Heart left ventricle (tissue), 16 donors: Measurements from ENCODE around the gene MEIS2. TPM values are rescaled to one million over a fixed set of nuclear protein-coding genes. Genes with fewer than 3 reads are reported as not detected.
A peak's percentile ranks its signal among the peaks of the same experiment; 100 is the strongest.

ENCODE experiments used
- ATAC-seq, 4 donors: fragments of 200-7000 bp; cut with Tn5 transposase; one replicate each; pipeline ENCODE4 v1.9.1; 2020 to 2022; ENCODE audit warnings: moderate library complexity in 4 of 4, mild to moderate bottlenecking in 3 of 4, moderate number of reproducible peaks in 1 of 4
- DNase-seq, 5 donors: peaks; one replicate each; pipeline ENCODE4 v3.0.0-alpha.2; 2020
- H3K27ac ChIP-seq, 12 donors: fragments of 200-600 bp; sonication (generic) in 4 of 12; one replicate each; pipeline versions ENCODE4 v1.5.0 to v1.8.0; 2016 to 2022; ENCODE audit warnings: mild to moderate bottlenecking in 2 of 12
- H3K27me3 ChIP-seq, 9 donors: fragments of 200-600 bp; sonication (generic) in 2 of 9; one replicate each; pipeline versions ENCODE4 v1.5.1 to v1.8.0; 2016 to 2022; ENCODE audit warnings: mild to moderate bottlenecking in 3 of 9
- H3K36me3 ChIP-seq, 9 donors: fragments of 200-600 bp; sonication (generic) in 2 of 9; one replicate each; pipeline versions ENCODE4 v1.5.0 to v1.8.0; 2018 to 2022; ENCODE audit warnings: mild to moderate bottlenecking in 2 of 9
- H3K4me1 ChIP-seq, 12 donors: fragments of 200-600 bp; sonication (generic) in 4 of 12; one replicate each; pipeline versions ENCODE4 v1.5.0 to v1.8.0; 2016 to 2022; ENCODE audit warnings: mild to moderate bottlenecking in 3 of 12
- H3K4me3 ChIP-seq, 12 donors: fragments of 200-600 bp; sonication (generic) in 4 of 12; one replicate each; pipeline versions ENCODE4 v1.5.0 to v1.8.0; 2017 to 2022; ENCODE audit warnings: mild to moderate bottlenecking in 9 of 12, moderate library complexity in 4 of 12
- H3K9me3 ChIP-seq, 12 donors: fragments of 200-600 bp; sonication (generic) in 4 of 12; one replicate each; pipeline versions ENCODE4 v1.5.0 to v1.8.0; 2016 to 2022; ENCODE audit warnings: mild to moderate bottlenecking in 1 of 12
- CTCF ChIP-seq, 12 donors: fragments of 200-600 bp; sonication (generic) in 4 of 12; IDR thresholded peaks; one replicate each; pipeline versions ENCODE4 v1.5.0 to v1.8.0; 2018 to 2022; ENCODE audit warnings: antibody characterized with exemption in 12 of 12, mild to moderate bottlenecking in 5 of 12
- POLR2A ChIP-seq, 2 donors: fragments of 450-650 bp; IDR thresholded peaks; one replicate each; pipeline ENCODE4 v1.6.1; 2017; ENCODE audit warnings: antibody characterized with exemption in 2 of 2, mild to moderate bottlenecking in 2 of 2, moderate library complexity in 2 of 2
- WGBS, 4 donors: extraction: QIAGEN DNeasy Blood & Tissue Kit in 2 of 4; methylation state at CpG; one replicate each; pipeline versions ENCODE4 v1.1.5 to v1.1.7; 2013 to 2018; 5-methylcytosine and 5-hydroxymethylcytosine counted together
- intact Hi-C, 10 donors: fragments of 100-400 bp; cut with DNase I; formaldehyde crosslinking; loops; one replicate each; pipeline versions ENCODE4 v1.11.1 to v1.14.2; 2022
- polyA plus RNA-seq, 2 donors: library from polyadenylated mRNA; stranded (reverse); fragments of 200-250 nt; gene quantifications; one replicate each; pipeline ENCODE4 v1.2.3, GENCODE V29; 2013
- total RNA-seq, 9 donors: library from RNA; depleted of rRNA in 2 of 9; stranded (reverse); fragments of >200 nt in 2 of 9; fragmentation: NEBNext Ultra II Directional in 3 of 9; extraction: Animal tissue kit (Norgen Biotek cat#: 25700) in 3 of 9; gene quantifications; one replicate each; pipeline versions ENCODE4 v1.1.0 to v1.2.4, GENCODE V29; 2016 to 2023
- donor health status: ischemic (EF 13 %, LVEDD 7.1; RV severe dilation, severe dysfunction).
- donor health status: healthy with polysubstance abuse.
- donor health status: DM: no; HTN: yes; CAD: no.
- donor health status: DM: no; HTN: no; CAD: no.
- donor health status: ischemic (EF 25% LVEDD 6.9; RV normal size, moderate dysfunction).
- donor health status: ischemic (EF 25% LVEDD 5.7; RV mildly dilated, moderate dysfunction).
- donor health status: healthy.
- donor health status: DM: yes; HTN: yes; CAD: no.
- donor health status: ischemic (EF 35%, LVEDD 5.7; RV mildly dilated, moderate dysfunction).
- donor health status: nonischemic (EF 11% LVEDD 7.7; RV severe dilation, severe dysfunction).
- donor health status: DM: yes; HTN: yes; CAD: no.
- donor health status: PGD.
- donor health status: ischemic (EF 29% LVEDD 5.4; RV normal size, mild dysfunction).
- donor health status: nonischemic (EF 23%, LVEDD 6.1; RV moderate dilation, normal function).

MEIS2 gene
- total and polyA plus RNA-seq, 11 donors, result 13.2 to 89.7 (median 49.7) TPM

GRCh38 chr15:37093480-37094332 is 6.6 kb downstream of the MEIS2 start:
- no peaks in the 10 kb centered on the region for H3K9me3 ChIP-seq
- ATAC-seq (no peak), DNase-seq (peak in 1 of 5 donors; percentile 21)
- peak overlapping the region in 9 of 12 donors; percentile 10 to 80 (median 75) for H3K4me3 ChIP-seq
- peaks cover 0 to 46% (median 0%) of the 10 kb centered on the region in 9 donors for H3K36me3 ChIP-seq
- intact Hi-C loops, result loop anchor here in 6 of 10 donors (5.0 to 10.0 kb wide), 5 partner anchors 36 to 499 kb away; no protein-coding TSS in a partner anchor
- peak overlapping the region in 11 of 12 donors; percentile 92 to 98 (median 96) for H3K27ac ChIP-seq
- no peak for TF ChIP-seq CTCF (IDR thresholded peaks at IDR 0.05)
- TF ChIP-seq POLR2A (IDR thresholded peaks at IDR 0.05), result no peak
- 26 to 39% (median 34%) methylated on average over 11 of the region's 11 CpGs for WGBS, 4 donors
- H3K4me1 ChIP-seq, result peaks cover 0 to 61% (median 17%) of the 10 kb centered on the region in 12 donors
- peaks cover 0 to 43% (median 0%) of the 10 kb centered on the region in 9 donors for H3K27me3 ChIP-seq

- ATAC-seq (no peak), DNase-seq (no peak)
- Histone ChIP-seq H3K36me3 (peaks cover 0 to 63% (median 0%) of the 10 kb centered on the region in 9 donors), H3K4me3 (peak overlapping the region in 2 of 12 donors; percentile 6 to 22), H3K27me3 (peaks cover 0 to 16% (median 0%) of the 10 kb centered on the region in 9 donors), H3K4me1 (peaks cover 0 to 80% (median 32%) of the 10 kb centered on the region in 12 donors), H3K27ac (peak overlapping the region in 5 of 12 donors; percentile 1 to 98 (median 14)), H3K9me3 (no peaks in the 10 kb centered on the region)
- TF ChIP-seq CTCF (IDR thresholded peaks at IDR 0.05) (no peak), POLR2A (IDR thresholded peaks at IDR 0.05) (no peak)
- 29 to 41% (median 36%) methylated on average over 3 of the region's 3 CpGs for WGBS, 4 donors
- intact Hi-C loops, result loop anchor here in 6 of 10 donors (5.0 to 10.0 kb wide), 5 partner anchors 33 to 496 kb away; no protein-coding TSS in a partner anchor
Observed at GRCh38 chr15:37090543-37091175, 9.7 kb downstream of the MEIS2 start.

- no peak for TF ChIP-seq POLR2A (IDR thresholded peaks at IDR 0.05)
- TF ChIP-seq CTCF (IDR thresholded peaks at IDR 0.05), result no peak
- DNase-seq, result no peak
Observed at GRCh38 chr15:37088436-37088835, 11.9 kb downstream of the MEIS2 start.

More at GRCh38 chr15:37088436-37088835, 11.9 kb downstream of the MEIS2 start:
- Histone ChIP-seq H3K27me3 (no peaks in the 10 kb centered on the region), H3K4me1 (peaks cover 0 to 84% (median 31%) of the 10 kb centered on the region in 12 donors), H3K27ac (peak overlapping the region in 1 of 12 donors; percentile 56), H3K9me3 (no peaks in the 10 kb centered on the region), H3K36me3 (peaks cover 0 to 69% (median under 1%) of the 10 kb centered on the region in 9 donors), H3K4me3 (no peak overlapping the region)
- no peak for ATAC-seq
- intact Hi-C loops, result loop anchor here in 1 of 10 donors (5.0 kb wide), 1 partner anchor 86 kb away; no protein-coding TSS in a partner anchor
- 64 to 79% (median 71%) methylated on average over 2 of the region's 2 CpGs for WGBS, 4 donors
